SU-DHL-6 (cell line): ENCODE results near the gene GFRA4.

Experiments
- H2AFZ ChIP-seq: fragments of 200-600 bp; sonication (generic); 2 replicates; pipeline ENCODE4 v1.6.1; 2014; ENCODE audit warnings: low read depth, mild to moderate bottlenecking, moderate library complexity, mixed read lengths, antibody characterized with exemption, low read length; ENCODE audit not compliant: severe bottlenecking
- H3F3A ChIP-seq: fragments of 200-600 bp; shearing (Covaris generic); 2 replicates; pipeline ENCODE4 v1.6.0; 2016; ENCODE audit warnings: antibody characterized with exemption, mild to moderate bottlenecking; ENCODE audit not compliant: insufficient read depth
- H3K27ac ChIP-seq: fragments of 200-600 bp; sonication (generic); 2 replicates; pipeline ENCODE4 v1.5.1; 2016; ENCODE audit warnings: low read depth, mild to moderate bottlenecking, low read length, moderate library complexity, mixed read lengths
- H3K27me3 ChIP-seq: fragments of 200-600 bp; sonication (generic), shearing (Covaris generic); 2 replicates; pipeline ENCODE4 v1.6.0; 2014; ENCODE audit warnings: mild to moderate bottlenecking, low read length
- H3K36me3 ChIP-seq: fragments of 200-600 bp; sonication (generic); 2 replicates; pipeline ENCODE4 v1.6.1; 2014; ENCODE audit warnings: mild to moderate bottlenecking, low read length, mixed read lengths
- H3K4me2 ChIP-seq: fragments of 300-600, 200-600 bp; shearing (Covaris generic), sonication (generic); 2 replicates; pipeline ENCODE4 v1.6.0; 2014; ENCODE audit warnings: low read length, low read depth, mild to moderate bottlenecking; ENCODE audit not compliant: poor library complexity, severe bottlenecking
- H3K4me3 ChIP-seq: fragments of 200-600 bp; sonication (generic); 2 replicates; pipeline ENCODE4 v1.5.1; 2014; ENCODE audit warnings: antibody characterized with exemption, low read length, mild to moderate bottlenecking, mixed read lengths; ENCODE audit not compliant: insufficient read depth, poor library complexity, severe bottlenecking
- H3K79me2 ChIP-seq: fragments of 200-600 bp; sonication (generic); 2 replicates; pipeline ENCODE4 v1.6.1; 2014; ENCODE audit warnings: mild to moderate bottlenecking, low read length, moderate library complexity; ENCODE audit not compliant: insufficient read depth
- H3K9ac ChIP-seq: fragments of 200-600 bp; sonication (generic); 2 replicates; pipeline ENCODE4 v1.7.0; 2014; ENCODE audit warnings: mild to moderate bottlenecking, low read length
- H3K9me2 ChIP-seq: fragments of 200-600 bp; sonication (generic); replicated peaks from 2 replicates; pipeline ENCODE4 v1.6.1; 2014; ENCODE audit warnings: low read length; ENCODE audit not compliant: insufficient read depth
- H3K9me3 ChIP-seq: fragments of 200-600 bp; sonication (generic); 2 replicates; pipeline ENCODE4 v1.6.1; 2014; ENCODE audit warnings: low read length, mixed read lengths; ENCODE audit not compliant: insufficient read depth
- H4K20me1 ChIP-seq: fragments of 200-600 bp; sonication (generic); 2 replicates; pipeline ENCODE4 v1.6.1; 2014; ENCODE audit warnings: low read depth, mild to moderate bottlenecking, antibody characterized with exemption, low read length, moderate library complexity, mixed read lengths
- CTCF ChIP-seq: fragments of 200-600 bp; sonication (generic); IDR thresholded peaks from one replicate; pipeline ENCODE4 v1.5.1; 2017; ENCODE audit warnings: antibody characterized with exemption, mild to moderate bottlenecking, low read length, moderate library complexity; ENCODE audit not compliant: insufficient read depth, poor library complexity, severe bottlenecking
- EZH2phosphoT487 ChIP-seq: fragments of 200-600 bp; sonication (generic), shearing (Covaris generic); conservative IDR thresholded peaks from 2 replicates; pipeline ENCODE4 v1.6.1; 2018; ENCODE audit warnings: mild to moderate bottlenecking, antibody characterized with exemption, low read length, moderate library complexity, mixed read lengths

Gene GFRA4

GRCh38 chr20:3661060-3661813 is 2.0 kb downstream of the GFRA4 start:
- TF ChIP-seq EZH2phosphoT487: no peak
- TF ChIP-seq CTCF: no peak
- Histone ChIP-seq H2AFZ (no peak overlapping the region), H3F3A (no peaks in the 10 kb centered on the region), H3K4me2 (no peak overlapping the region), H3K36me3 (no peaks in the 10 kb centered on the region), H3K9ac (no peak overlapping the region), H4K20me1 (no peaks in the 10 kb centered on the region), H3K27ac (no peak overlapping the region), H3K4me3 (no peak overlapping the region), H3K9me3 (no peaks in the 10 kb centered on the region), H3K27me3 (no peaks in the 10 kb centered on the region), H3K9me2 (no peaks in the 10 kb centered on the region), H3K79me2 (no peaks in the 10 kb centered on the region)

GRCh38 chr20:3660262-3661059 is 2.7 kb downstream of the GFRA4 start:
- Histone ChIP-seq H3K9me2 (no peaks in the 10 kb centered on the region), H3K36me3 (no peaks in the 10 kb centered on the region), H3K27ac (no peak overlapping the region), H3K4me3 (no peak overlapping the region), H3K9me3 (no peaks in the 10 kb centered on the region), H3K27me3 (no peaks in the 10 kb centered on the region), H4K20me1 (no peaks in the 10 kb centered on the region), H3K4me2 (no peak overlapping the region), H2AFZ (no peak overlapping the region), H3K9ac (no peak overlapping the region), H3K79me2 (no peaks in the 10 kb centered on the region), H3F3A (no peaks in the 10 kb centered on the region)
- TF ChIP-seq EZH2phosphoT487 (no peak), CTCF (no peak)

- H4K20me1 ChIP-seq: no peaks in the 10 kb centered on the region
- H3K9me2 ChIP-seq: no peaks in the 10 kb centered on the region
- no peaks in the 10 kb centered on the region for H3K27me3 ChIP-seq
- no peaks in the 10 kb centered on the region for H3F3A ChIP-seq
- no peak overlapping the region for H3K4me2 ChIP-seq
- no peak overlapping the region for H3K4me3 ChIP-seq
- no peaks in the 10 kb centered on the region for H3K36me3 ChIP-seq
- no peak overlapping the region for H3K27ac ChIP-seq
- TF ChIP-seq CTCF: no peak
- no peak for TF ChIP-seq EZH2phosphoT487
- no peak overlapping the region for H3K9ac ChIP-seq
- no peaks in the 10 kb centered on the region for H3K9me3 ChIP-seq
- no peaks in the 10 kb centered on the region for H3K79me2 ChIP-seq
- no peak overlapping the region for H2AFZ ChIP-seq
Observed at GRCh38 chr20:3659492-3660261, 3.5 kb downstream of the GFRA4 start.
